ENCODE measurements around the gene FBXL2.

GRCh38 chr3:33364531-33365128 is 87.4 kb downstream of the FBXL2 start:
- TF ChIP-seq CTCF (IDR thresholded peaks at IDR 0.05; ENCODE audit: low read depth, low read length) (no peak), EZH2phosphoT487 (IDR thresholded peaks at IDR 0.05; ENCODE audit: low read depth) (no peak)

All from OCI-LY3 (cell line).